Left lung (tissue), 10 donors: ENCODE data around the gene TBL1X. TPM values are rescaled to one million over a fixed set of nuclear protein-coding genes. Genes with fewer than 3 reads are reported as not detected.

ENCODE experiments used
- ATAC-seq: fragments of 200-7000 bp; cut with Tn5 transposase; one replicate; pipeline ENCODE4 v1.9.1; 2020; ENCODE audit warnings: moderate library complexity
- DNase-seq, 4 donors: peaks; one replicate each; pipeline ENCODE4 v3.0.0-alpha.2; 2013 to 2020
- H3K27ac ChIP-seq, 2 donors: fragments of 200-600 bp; sonication (generic) in 1 of 2; one replicate each; pipeline versions ENCODE4 v1.5.0 to v1.8.0; 2020 to 2021
- H3K27me3 ChIP-seq, 2 donors: fragments of 200-600 bp; sonication (generic) in 1 of 2; one replicate each; pipeline versions ENCODE4 v1.5.0 to v1.8.0; 2020 to 2021
- H3K36me3 ChIP-seq, 2 donors: fragments of 200-600 bp; sonication (generic) in 1 of 2; one replicate each; pipeline versions ENCODE4 v1.5.0 to v1.8.0; 2020 to 2021
- H3K4me1 ChIP-seq, 2 donors: fragments of 200-600 bp; one replicate each; pipeline ENCODE4 v1.8.0; 2021
- H3K4me3 ChIP-seq, 2 donors: fragments of 200-600 bp; sonication (generic) in 1 of 2; one replicate each; pipeline versions ENCODE4 v1.5.0 to v1.8.0; 2020 to 2021; ENCODE audit warnings: mild to moderate bottlenecking in 1 of 2
- H3K9me3 ChIP-seq, 2 donors: fragments of 200-600 bp; sonication (generic) in 1 of 2; one replicate each; pipeline versions ENCODE4 v1.5.0 to v1.8.0; 2020 to 2021
- intact Hi-C, 2 donors: fragments of 100-400 bp; cut with DNase I; formaldehyde crosslinking; loops; one replicate each; pipeline versions ENCODE4 v1.11.2 to v1.14.2; 2022
- polyA plus RNA-seq, 6 donors: library from polyadenylated mRNA; unstranded; fragments of 120-200 nt; gene quantifications; one replicate each; pipeline ENCODE4 v1.2.1, GENCODE V29; 2013; ENCODE audit not compliant: insufficient read length in 6 of 6
- total RNA-seq, 2 donors: library from RNA; stranded (reverse); fragmentation: NEBNext Ultra II Directional; extraction: Animal tissue kit (Norgen Biotek cat#: 25700); gene quantifications; one replicate each; pipeline ENCODE4 v1.2.1, GENCODE V29; 2021
- TF ChIP-seq, protein P1 (sequence below), 2 donors: fragments of 200-600 bp; sonication (generic) in 1 of 2; IDR thresholded peaks; one replicate each; pipeline versions ENCODE4 v1.5.0 to v1.8.0; 2021; ENCODE audit warnings: antibody characterized with exemption in 2 of 2
- donor health status: DM: no; HTN: yes; CAD: no.
- donor health status: DM: no; HTN: no; CAD: no.

Gene TBL1X
- total and polyA plus RNA-seq, 8 donors = 13.4 to 24.6 (median 21.6) TPM

DNA sequence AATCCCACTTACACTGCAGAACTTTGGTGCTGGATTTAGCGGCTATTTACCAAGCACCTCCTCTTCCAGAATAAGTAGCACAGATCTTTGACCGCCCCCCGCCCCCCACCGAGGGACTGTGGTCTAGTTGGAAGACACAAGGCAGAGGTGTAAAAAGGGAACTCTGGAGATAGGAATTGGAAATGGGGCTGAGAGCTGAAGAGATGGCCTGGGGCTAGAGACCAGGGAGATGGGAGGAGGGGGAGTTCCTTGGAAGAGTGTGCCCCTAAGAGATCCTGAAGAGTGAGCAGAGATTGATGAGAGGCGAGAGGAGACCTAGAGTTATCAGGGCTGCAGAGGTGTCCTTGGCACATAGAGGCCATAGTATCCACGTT is 55.3 kb downstream of the TBL1X start:
- no peak overlapping the region for H3K27ac ChIP-seq
- H3K27me3 ChIP-seq = no peaks in the 10 kb centered on the region
- intact Hi-C loops = no loop called here
- TF ChIP-seq, protein P1, sequence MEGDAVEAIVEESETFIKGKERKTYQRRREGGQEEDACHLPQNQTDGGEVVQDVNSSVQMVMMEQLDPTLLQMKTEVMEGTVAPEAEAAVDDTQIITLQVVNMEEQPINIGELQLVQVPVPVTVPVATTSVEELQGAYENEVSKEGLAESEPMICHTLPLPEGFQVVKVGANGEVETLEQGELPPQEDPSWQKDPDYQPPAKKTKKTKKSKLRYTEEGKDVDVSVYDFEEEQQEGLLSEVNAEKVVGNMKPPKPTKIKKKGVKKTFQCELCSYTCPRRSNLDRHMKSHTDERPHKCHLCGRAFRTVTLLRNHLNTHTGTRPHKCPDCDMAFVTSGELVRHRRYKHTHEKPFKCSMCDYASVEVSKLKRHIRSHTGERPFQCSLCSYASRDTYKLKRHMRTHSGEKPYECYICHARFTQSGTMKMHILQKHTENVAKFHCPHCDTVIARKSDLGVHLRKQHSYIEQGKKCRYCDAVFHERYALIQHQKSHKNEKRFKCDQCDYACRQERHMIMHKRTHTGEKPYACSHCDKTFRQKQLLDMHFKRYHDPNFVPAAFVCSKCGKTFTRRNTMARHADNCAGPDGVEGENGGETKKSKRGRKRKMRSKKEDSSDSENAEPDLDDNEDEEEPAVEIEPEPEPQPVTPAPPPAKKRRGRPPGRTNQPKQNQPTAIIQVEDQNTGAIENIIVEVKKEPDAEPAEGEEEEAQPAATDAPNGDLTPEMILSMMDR (IDR thresholded peaks at IDR 0.05) = no peak
- no peak for DNase-seq
- H3K36me3 ChIP-seq = no peaks in the 10 kb centered on the region
- no peak for ATAC-seq
- H3K4me3 ChIP-seq = no peak overlapping the region
- peaks cover 0 to 6% of the 10 kb centered on the region in 2 donors for H3K4me1 ChIP-seq
- no peaks in the 10 kb centered on the region for H3K9me3 ChIP-seq

DNA sequence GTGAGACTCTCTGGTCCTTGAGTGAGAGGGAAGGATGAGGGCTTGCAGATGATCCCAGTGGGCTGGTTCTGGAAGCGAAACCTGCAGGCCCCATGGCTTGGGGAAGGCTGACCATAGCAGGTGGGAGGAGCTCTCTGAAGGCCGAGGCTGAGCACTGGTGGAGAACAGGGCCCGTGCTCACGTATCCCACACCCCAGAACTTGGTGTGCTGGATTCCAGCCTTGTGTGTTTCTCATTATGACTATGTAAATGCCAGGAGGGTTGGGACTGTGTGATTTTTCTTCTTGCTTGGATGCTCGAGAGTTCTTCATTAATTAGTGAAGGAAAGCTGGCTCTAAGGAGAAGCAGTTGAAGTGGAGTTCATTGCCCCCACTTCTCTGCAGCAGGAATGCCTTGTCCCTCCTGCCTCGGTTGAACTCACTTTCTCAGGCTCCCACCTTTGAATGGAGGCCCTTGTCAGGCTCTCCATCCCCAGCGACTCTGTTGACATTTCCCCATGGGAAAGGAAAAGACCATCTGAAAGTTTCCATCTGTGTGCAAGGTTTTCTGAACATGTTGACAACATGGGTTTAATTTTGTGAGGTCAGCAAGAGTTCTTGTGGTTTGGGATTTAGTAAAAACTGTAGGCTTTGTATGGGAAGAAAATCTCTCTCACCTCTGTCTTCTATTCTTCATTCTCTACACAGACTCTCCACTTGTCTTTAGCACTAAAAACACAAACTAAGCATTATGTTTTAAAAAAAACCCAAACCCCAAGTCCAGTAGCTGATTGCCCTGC is 57.7 kb downstream of the TBL1X start:
- Histone ChIP-seq H3K4me1 (no peaks in the 10 kb centered on the region), H3K36me3 (no peaks in the 10 kb centered on the region), H3K9me3 (no peaks in the 10 kb centered on the region), H3K27ac (no peak overlapping the region), H3K27me3 (no peaks in the 10 kb centered on the region), H3K4me3 (no peak overlapping the region)
- TF ChIP-seq, protein P1 (IDR thresholded peaks at IDR 0.05) = no peak
- DNase-seq (no peak), ATAC-seq (no peak)
- intact Hi-C loops = no loop called here

DNA sequence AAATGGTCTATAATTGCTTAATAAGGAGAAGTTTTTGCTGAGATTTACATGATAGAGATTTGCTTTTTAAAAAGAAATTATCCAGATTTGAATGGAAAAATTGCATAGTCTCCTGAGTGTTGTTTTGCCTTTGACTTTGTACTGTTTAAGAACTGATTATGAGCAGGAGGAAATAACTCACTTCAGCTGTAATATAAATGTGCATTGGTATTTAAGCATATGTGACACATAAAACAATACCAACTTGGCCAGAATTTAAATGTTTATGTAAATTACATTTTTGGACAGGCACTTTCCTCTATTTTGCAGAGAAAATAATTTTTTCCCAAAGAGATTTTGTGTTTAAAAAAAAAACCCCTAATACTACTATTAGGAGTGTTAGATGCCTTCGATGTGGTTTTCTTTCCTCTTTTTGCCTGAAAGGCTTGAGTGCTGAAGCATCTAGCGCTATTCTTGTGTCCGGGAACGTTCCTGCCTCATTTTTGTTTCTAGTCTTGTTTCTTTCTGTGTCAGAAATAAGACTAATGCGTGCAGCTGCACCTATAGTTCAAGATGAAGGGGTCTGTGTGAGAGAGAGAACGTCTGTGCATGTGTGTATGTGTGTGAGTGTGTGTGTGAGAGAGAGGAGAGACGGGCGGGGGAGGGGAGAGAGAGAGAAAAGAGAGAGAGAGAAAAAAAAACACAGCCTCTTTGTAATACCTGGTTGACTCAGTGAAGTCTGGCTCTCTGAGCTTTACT is 60.8 kb downstream of the TBL1X start:
- H3K36me3 ChIP-seq = no peaks in the 10 kb centered on the region
- ATAC-seq (no peak), DNase-seq (no peak)
- H3K9me3 ChIP-seq = no peaks in the 10 kb centered on the region
- intact Hi-C loops = no loop called here
- TF ChIP-seq, protein P1 (IDR thresholded peaks at IDR 0.05) = no peak
- no peak overlapping the region for H3K27ac ChIP-seq
- H3K27me3 ChIP-seq = no peaks in the 10 kb centered on the region
- H3K4me3 ChIP-seq = no peak overlapping the region
- H3K4me1 ChIP-seq = no peaks in the 10 kb centered on the region

DNA sequence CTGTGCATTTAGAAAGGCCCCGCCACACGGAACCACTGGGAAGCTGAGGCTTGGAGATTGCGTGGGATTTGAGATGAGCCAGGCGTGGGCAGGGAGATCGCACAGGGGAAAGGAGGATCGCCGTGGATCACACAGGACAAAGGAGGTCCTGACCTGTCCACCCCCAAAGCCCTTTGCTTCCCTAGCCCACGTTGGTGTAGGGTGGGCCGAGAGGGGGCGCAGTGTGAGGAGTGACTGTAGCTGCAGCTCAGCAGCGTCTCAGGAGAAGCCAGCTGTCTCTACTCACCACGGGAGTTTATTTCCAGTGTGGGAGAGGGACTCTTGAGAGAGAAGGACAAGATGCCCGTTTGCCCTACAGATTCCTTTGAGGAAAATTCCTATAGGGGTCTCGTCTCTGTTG is 62.1 kb downstream of the TBL1X start:
- no peak overlapping the region for H3K27ac ChIP-seq
- H3K27me3 ChIP-seq = no peaks in the 10 kb centered on the region
- ATAC-seq (no peak), DNase-seq (no peak)
- no peaks in the 10 kb centered on the region for H3K9me3 ChIP-seq
- no peaks in the 10 kb centered on the region for H3K4me1 ChIP-seq
- H3K4me3 ChIP-seq = no peak overlapping the region
- intact Hi-C loops = no loop called here
- no peaks in the 10 kb centered on the region for H3K36me3 ChIP-seq
- TF ChIP-seq, protein P1 (IDR thresholded peaks at IDR 0.05) = no peak

DNA sequence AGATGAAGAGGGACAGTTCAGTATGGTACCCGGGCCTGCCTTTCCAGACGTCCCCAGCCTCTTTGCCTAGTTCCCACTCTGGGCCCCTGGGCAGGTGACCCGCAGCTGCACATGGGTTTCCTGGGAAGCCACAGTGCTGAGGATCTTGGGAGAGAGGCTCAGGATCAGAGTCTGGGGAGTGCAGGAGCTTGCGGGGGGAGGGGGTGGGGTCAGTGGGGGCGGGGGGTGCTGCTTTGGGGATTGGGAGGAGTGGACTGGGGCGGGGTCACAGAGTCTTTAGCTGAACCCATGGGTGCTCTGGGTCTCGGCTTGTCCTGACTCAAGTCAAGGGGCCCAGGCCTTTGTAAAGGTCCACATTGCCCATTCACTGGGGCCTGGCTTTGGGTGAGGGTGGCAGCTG is 63.6 kb downstream of the TBL1X start:
- intact Hi-C loops = no loop called here
- Histone ChIP-seq H3K4me3 (no peak overlapping the region), H3K27me3 (no peaks in the 10 kb centered on the region), H3K9me3 (no peaks in the 10 kb centered on the region), H3K27ac (no peak overlapping the region), H3K36me3 (no peaks in the 10 kb centered on the region), H3K4me1 (no peaks in the 10 kb centered on the region)
- no peak for DNase-seq
- TF ChIP-seq, protein P1 (IDR thresholded peaks at IDR 0.05) = no peak
- ATAC-seq = no peak
